H1 (cell line): ENCODE results near the gene PTPRO. TPM values are rescaled to one million over a fixed set of nuclear protein-coding genes. Genes with fewer than 3 reads are reported as not detected.

Experiments
- CTCF ChIA-PET: fragments of 300-600 bp; sonication (Branson Sonifier 250); formaldehyde crosslinking; loops from one replicate; lab custom pipeline; 2021; ENCODE audit not compliant: partially characterized antibody; lab: Charles Lee
- POLR2A ChIA-PET: fragments of 300-600 bp; sonication (Branson Sonifier 250); formaldehyde crosslinking; loops from one replicate; lab custom pipeline; 2021; ENCODE audit warnings: inconsistent platforms; ENCODE audit not compliant: partially characterized antibody; lab: Charles Lee
- DNase-seq, 2 experiments: peaks; one replicate each; pipeline versions ENCODE4 v3.0.0 to v3.0.0-alpha.2; 2010 to 2022; ENCODE audit warnings: low spot score in 2 of 2, low read depth in 1 of 2, mixed read lengths in 1 of 2
- FAIRE-seq: peaks from 2 replicates; lab custom pipeline; 2011; peaks lifted over from hg19 to GRCh38; lab: Jason Lieb, UNC
- H2AFZ ChIP-seq: 2 replicates; pipeline ENCODE4 v1.8.1; 2012; ENCODE audit warnings: low read length, inconsistent platforms
- H2AK5ac ChIP-seq: 2 replicates; pipeline ENCODE4 v1.6.1; 2013; ENCODE audit warnings: low read depth, low read length
- H2BK120ac ChIP-seq: replicated peaks from 2 replicates; pipeline ENCODE3; 2013; ENCODE audit warnings: low read depth, low read length, inconsistent platforms
- H2BK12ac ChIP-seq: 2 replicates; pipeline ENCODE4 v1.6.1; 2013; ENCODE audit warnings: low read depth, low read length
- H2BK15ac ChIP-seq: 2 replicates; pipeline ENCODE4 v1.6.1; 2013; ENCODE audit warnings: low read length
- H2BK20ac ChIP-seq: 2 replicates; pipeline ENCODE4 v1.6.1; 2013; ENCODE audit warnings: low read length
- H2BK5ac ChIP-seq: 2 replicates; pipeline ENCODE4 v1.6.1; 2013; ENCODE audit warnings: low read depth, low read length
- H3K14ac ChIP-seq: 2 replicates; pipeline ENCODE4 v1.6.1; 2013; ENCODE audit warnings: inconsistent platforms; ENCODE audit not compliant: insufficient read length
- H3K18ac ChIP-seq: 2 replicates; pipeline ENCODE4 v1.6.1; 2013; ENCODE audit warnings: low read length; ENCODE audit errors: extremely low read depth
- H3K23ac ChIP-seq: 2 replicates; pipeline ENCODE4 v1.6.1; 2013; ENCODE audit warnings: inconsistent platforms; ENCODE audit not compliant: insufficient read length
- H3K23me2 ChIP-seq: 2 replicates; pipeline ENCODE4 v1.6.1; 2013; ENCODE audit warnings: low read depth, low read length
- H3K27ac ChIP-seq: 2 replicates; pipeline ENCODE4 v1.6.1; 2011; ENCODE audit warnings: low read depth, low read length, inconsistent platforms
- H3K27me3 ChIP-seq, 4 experiments: replicated peaks in 1 of 4; 1 replicate in 1 of 4; 2 replicates in 3 of 4; pipeline versions ENCODE4 v1.6.1 to v1.8.1; 2011 to 2013; ENCODE audit warnings: low read length in 3 of 4, mild to moderate bottlenecking in 3 of 4, inconsistent platforms in 2 of 4, mixed read lengths in 2 of 4, moderate library complexity in 1 of 4; ENCODE audit not compliant: control insufficient read depth in 3 of 4, insufficient read depth in 3 of 4; ENCODE audit errors: extremely low read depth in 1 of 4
- H3K36me3 ChIP-seq, 4 experiments: 2 replicates each; pipeline versions ENCODE4 v1.6.1 to v1.8.1; 2011 to 2013; ENCODE audit warnings: mild to moderate bottlenecking in 4 of 4, low read length in 3 of 4, moderate library complexity in 2 of 4, control low read depth in 1 of 4, inconsistent platforms in 1 of 4; ENCODE audit not compliant: insufficient read depth in 4 of 4, control insufficient read depth in 2 of 4
- H3K4ac ChIP-seq: replicated peaks from 2 replicates; pipeline ENCODE3; 2013; ENCODE audit warnings: low read length, low read depth, mixed read lengths, inconsistent platforms; ENCODE audit not compliant: insufficient read length
- H3K4me1 ChIP-seq, 4 experiments: replicated peaks in 1 of 4; 1 replicate in 1 of 4; 2 replicates in 3 of 4; pipeline versions ENCODE4 v1.6.1 to v1.8.1; 2011 to 2013; ENCODE audit warnings: low read length in 3 of 4, inconsistent platforms in 2 of 4, mixed read lengths in 1 of 4; ENCODE audit not compliant: insufficient read depth in 4 of 4, control insufficient read depth in 3 of 4
- H3K4me2 ChIP-seq, 2 experiments: 2 replicates each; pipeline versions ENCODE4 v1.6.1 to v1.8.1; 2011 to 2013; ENCODE audit warnings: low read depth in 2 of 2, low read length in 2 of 2, control low read depth in 1 of 2, inconsistent platforms in 1 of 2, mild to moderate bottlenecking in 1 of 2; ENCODE audit not compliant: insufficient read depth in 1 of 2
- H3K4me3 ChIP-seq, 4 experiments: fragments of 200-600, 300-600 bp in 1 of 4; sonication (generic), shearing (Covaris generic), sonication (Bioruptor Twin) in 1 of 4; 2 replicates each; pipeline versions ENCODE4 v1.5.1 to v1.8.1; 2011 to 2016; ENCODE audit warnings: low read length in 4 of 4, low read depth in 3 of 4, control low read depth in 2 of 4, inconsistent platforms in 2 of 4, mild to moderate bottlenecking in 2 of 4, mixed read lengths in 1 of 4, moderate library complexity in 1 of 4; ENCODE audit not compliant: insufficient read depth in 2 of 4; ENCODE audit errors: extremely low read depth in 1 of 4
- H3K56ac ChIP-seq: replicated peaks from 2 replicates; pipeline ENCODE3; 2013; ENCODE audit warnings: low read depth, mild to moderate bottlenecking, mixed read lengths, low read length, inconsistent platforms; ENCODE audit not compliant: insufficient read length
- H3K79me1 ChIP-seq: 2 replicates; pipeline ENCODE4 v1.6.1; 2013; ENCODE audit warnings: low read depth, low read length, control low read depth
- H3K79me2 ChIP-seq, 2 experiments: 2 replicates each; pipeline versions ENCODE4 v1.6.1 to v1.8.1; 2012 to 2013; ENCODE audit warnings: low read length in 2 of 2, mild to moderate bottlenecking in 2 of 2, inconsistent platforms in 1 of 2; ENCODE audit not compliant: insufficient read depth in 2 of 2, control insufficient read depth in 1 of 2
- H3K9ac ChIP-seq, 4 experiments: replicated peaks in 1 of 4; 1 replicate in 1 of 4; 2 replicates in 3 of 4; pipeline versions ENCODE4 v1.6.1 to v1.8.1; 2011 to 2013; ENCODE audit warnings: low read depth in 3 of 4, low read length in 3 of 4, control low read depth in 2 of 4, mild to moderate bottlenecking in 2 of 4, moderate library complexity in 2 of 4, inconsistent platforms in 1 of 4; ENCODE audit errors: extremely low read depth in 1 of 4
- H3K9me3 ChIP-seq, 2 experiments: 2 replicates each; pipeline versions ENCODE4 v1.6.1 to v1.8.1; 2012 to 2013; ENCODE audit warnings: mild to moderate bottlenecking in 2 of 2, moderate library complexity in 2 of 2, control low read depth in 1 of 2, inconsistent platforms in 1 of 2, low read depth in 1 of 2, low read length in 1 of 2, mixed read lengths in 1 of 2; ENCODE audit not compliant: insufficient read depth in 2 of 2
- H4K20me1 ChIP-seq, 2 experiments: replicated peaks in 1 of 2; 2 replicates each; pipeline versions ENCODE3 to v1.8.1; 2011 to 2013; ENCODE audit warnings: inconsistent platforms in 2 of 2, low read length in 2 of 2, mild to moderate bottlenecking in 1 of 2; ENCODE audit not compliant: insufficient read depth in 2 of 2, control insufficient read depth in 1 of 2
- H4K5ac ChIP-seq: 2 replicates; pipeline ENCODE4 v1.6.1; 2013; ENCODE audit warnings: low read length, low read depth, mixed read lengths, inconsistent platforms; ENCODE audit not compliant: insufficient read length
- H4K8ac ChIP-seq: 2 replicates; pipeline ENCODE4 v1.8.0; 2013; ENCODE audit warnings: mild to moderate bottlenecking, moderate library complexity, low read length, inconsistent platforms; ENCODE audit not compliant: insufficient read depth; ENCODE audit errors: extremely low read depth
- H4K91ac ChIP-seq: replicated peaks from 2 replicates; pipeline ENCODE3; 2013; ENCODE audit warnings: low read length, mixed read lengths, inconsistent platforms; ENCODE audit not compliant: insufficient read length
- ASH2L ChIP-seq: fragments of 200-600, 300-600 bp; sonication (generic); IDR thresholded peaks from one replicate; pipeline ENCODE4 v1.7.1; 2017; ENCODE audit warnings: low read length
- BACH1 ChIP-seq: IDR thresholded peaks from 2 replicates; pipeline ENCODE4 v1.6.1; 2012; ENCODE audit warnings: low read length, improper control_type of control experiment
- CTCF ChIP-seq, 3 experiments: IDR thresholded peaks; 1 replicate in 2 of 3; 2 replicates in 1 of 3; pipeline versions ENCODE4 v1.5.1 to v1.6.1; 2011; ENCODE audit warnings: low read length in 3 of 3, mild to moderate bottlenecking in 3 of 3, inconsistent platforms in 2 of 3, low read depth in 1 of 3, moderate library complexity in 1 of 3; ENCODE audit not compliant: insufficient read depth in 1 of 3; ENCODE audit errors: control extremely low read depth in 1 of 3
- FOSL1 ChIP-seq: IDR thresholded peaks from 2 replicates; pipeline ENCODE4 v1.6.1; 2011; ENCODE audit warnings: mild to moderate bottlenecking, low read depth, low read length, moderate library complexity; ENCODE audit not compliant: insufficient read depth
- GABPA ChIP-seq: IDR thresholded peaks from 2 replicates; pipeline ENCODE4 v1.6.1; 2011; ENCODE audit warnings: mild to moderate bottlenecking, low read length, moderate library complexity, borderline replicate concordance; ENCODE audit not compliant: insufficient read depth
- SAP30 ChIP-seq: fragments of 300-600 bp; sonication (generic); IDR thresholded peaks from 2 replicates; pipeline ENCODE4 v1.7.1; 2012; ENCODE audit warnings: low read length, moderate library complexity, mild to moderate bottlenecking, inconsistent platforms; ENCODE audit not compliant: insufficient read depth, insufficient replicate concordance
- SIRT6 ChIP-seq: IDR thresholded peaks from one replicate; pipeline ENCODE4 v1.7.1; 2012; ENCODE audit warnings: low read length, inconsistent platforms
- TEAD4 ChIP-seq: IDR thresholded peaks from 2 replicates; pipeline ENCODE4 v1.6.1; 2012; ENCODE audit warnings: low read depth, low read length, inconsistent platforms, mixed read lengths
- WGBS, 2 experiments: shearing (Covaris generic) in 1 of 2; methylation state at CpG; one replicate each; pipeline versions ENCODE4 v1.1.6 to v1.1.7; 2013 to 2015; ENCODE audit warnings: low lambda C conversion rate in 2 of 2, mixed read lengths in 2 of 2, inconsistent platforms in 1 of 2, low coverage in 1 of 2, missing lambda C conversion rate in 1 of 2; ENCODE audit not compliant: insufficient replicate concordance in 2 of 2, insufficient coverage in 1 of 2, insufficient read length in 1 of 2; ENCODE audit errors: extremely low coverage in 1 of 2, missing lambda C conversion rate in 1 of 2; 5-methylcytosine and 5-hydroxymethylcytosine counted together
- polyA plus RNA-seq, 7 experiments: library from polyadenylated mRNA; depleted of rRNA in 3 of 7; stranded (reverse) in 5 of 7; unstranded in 2 of 7; fragments of >200 nt in 5 of 7; fragments of 200-250 nt in 2 of 7; gene quantifications; 1 replicate in 5 of 7; 2 replicates in 1 of 7; 4 replicates in 1 of 7; pipeline versions ENCODE4 v1.2.1 to v1.2.3, GENCODE V29; 2011 to 2013; ENCODE audit warnings: missing spikeins in 2 of 7, mixed read lengths in 2 of 7
- total RNA-seq: library from RNA; stranded (reverse); fragmentation: NEBNext Ultra II Directional; extraction: Animal tissue kit (Norgen Biotek cat#: 25700); gene quantifications from 2 replicates; pipeline ENCODE4 v1.2.1, GENCODE V29; 2021

PTPRO gene
- total and polyA plus RNA-seq, 2 of the 8 experiments (the other 6 are each of a cell fraction or from before 2014, with no cell fraction given) = 0.73 to 1.7 TPM

- Histone ChIP-seq H2AK5ac (no peak overlapping the region), H3K4me3 (no peak overlapping the region), H2BK15ac (no peak overlapping the region), H4K91ac (no peak overlapping the region), H3K56ac (no peak overlapping the region), H4K5ac (no peak overlapping the region), H2BK12ac (no peak overlapping the region), H2BK20ac (no peak overlapping the region), H3K36me3 (no peaks in the 10 kb centered on the region), H3K79me2 (no peaks in the 10 kb centered on the region), H3K79me1 (no peaks in the 10 kb centered on the region), H3K18ac (no peak overlapping the region), H3K14ac (no peak overlapping the region), H3K23ac (no peak overlapping the region), H3K4me1 (no peaks in the 10 kb centered on the region), H3K4ac (no peak overlapping the region), H4K8ac (no peak overlapping the region), H3K27ac (no peak overlapping the region), H2AFZ (no peak overlapping the region), H3K9ac (no peak overlapping the region), H3K4me2 (no peak overlapping the region), H3K23me2 (no peaks in the 10 kb centered on the region), H4K20me1 (no peaks in the 10 kb centered on the region), H3K9me3 (no peaks in the 10 kb centered on the region), H2BK5ac (no peak overlapping the region), H3K27me3 (peaks cover 0 to 1% (median 0%) of the 10 kb centered on the region in 4 experiments; a peak in 1 of 7 replicates), H2BK120ac (no peak overlapping the region)
- WGBS, 2 experiments = 93% methylated on average over 2 of the region's 2 CpGs; no CpG with 5 or more reads in 1 of the 2 experiments
- DNase-seq = no peak
- POLR2A ChIA-PET = no interaction called here
- TF ChIP-seq SIRT6 (no peak), ASH2L (no peak), BACH1 (no peak), FOSL1 (no peak), SAP30 (no peak), CTCF (IDR thresholded peaks at IDR 0.05; ENCODE audit: control extremely low read depth in 1 of 3, insufficient read depth in 1 of 3, low read depth in 1 of 3, low read length in 3 of 3) (no peak), TEAD4 (no peak), GABPA (no peak)
- no peak for FAIRE-seq
- CTCF ChIA-PET = no interaction called here
Measured at GRCh38 chr12:15334225-15334624, 11.9 kb downstream of the PTPRO start.
